ENCODE data around the gene NADK.
"Not testable (repeated sequence)": the region's sequence is repeated elsewhere in the genome, so short reads cannot be mapped to it uniquely, and the experiment has no call there.

Gene NADK

DNA sequence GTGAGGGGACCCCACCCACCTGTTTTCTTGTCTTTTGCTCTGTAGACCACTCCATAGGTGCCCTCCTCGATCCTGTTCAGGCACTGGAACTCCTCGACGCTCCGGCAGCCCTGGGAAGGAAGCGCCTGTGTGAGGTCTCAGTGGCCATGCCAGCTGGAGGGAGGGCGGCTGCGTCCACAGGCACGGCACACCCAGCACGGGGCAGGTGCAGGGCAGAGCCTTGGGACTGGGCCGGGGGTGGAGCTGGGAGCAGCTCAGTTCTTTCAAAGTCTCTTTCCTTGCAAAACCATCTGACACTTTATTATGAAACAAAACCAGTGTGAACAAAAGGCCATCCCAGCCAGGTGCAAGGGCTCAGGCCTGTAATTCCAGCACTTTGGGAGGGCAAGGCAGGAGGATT is 72.6 kb downstream of the NADK start:
- not testable (repeated sequence) for DNase-seq (ENCODE audit: low read depth); H3K4me3 ChIP-seq (replicated peaks; ENCODE audit: low read depth, low read length)

DNA sequence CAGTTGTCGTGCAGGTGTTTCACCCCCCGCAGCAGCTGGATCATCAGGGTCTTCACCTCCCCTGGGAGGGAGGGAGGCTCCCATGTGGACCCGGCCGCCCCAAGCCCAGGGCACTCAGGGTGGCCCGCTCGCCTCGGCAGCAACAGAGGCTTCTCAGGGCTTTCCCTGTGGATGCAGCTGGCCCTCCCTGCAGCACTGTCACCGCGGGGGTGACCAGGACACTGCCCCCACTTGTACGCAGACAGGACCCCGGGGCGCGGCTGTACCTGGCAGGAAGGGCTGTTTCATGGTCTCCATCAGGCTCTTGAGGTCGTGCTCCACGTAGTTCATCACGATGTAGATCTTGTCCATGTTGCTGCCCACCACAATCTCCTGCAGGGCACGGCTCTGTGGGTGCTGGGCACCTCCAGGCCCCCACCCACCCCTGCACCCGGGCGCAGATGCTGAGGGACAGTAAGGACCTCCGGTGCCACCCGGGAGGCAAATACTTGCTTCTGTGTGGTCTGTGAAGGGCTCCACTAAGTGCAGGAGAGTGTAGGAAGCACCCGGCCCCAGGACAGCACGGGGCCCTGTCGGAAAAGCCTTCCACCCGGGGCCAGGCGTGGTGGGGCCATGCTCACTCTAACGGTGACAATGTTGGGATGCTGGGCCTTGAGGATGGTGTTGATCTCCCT is 73.8 kb downstream of the NADK start:
- H3K4me3 ChIP-seq (replicated peaks; ENCODE audit: low read depth, low read length); DNase-seq (ENCODE audit: low read depth): not testable (repeated sequence)

DNA sequence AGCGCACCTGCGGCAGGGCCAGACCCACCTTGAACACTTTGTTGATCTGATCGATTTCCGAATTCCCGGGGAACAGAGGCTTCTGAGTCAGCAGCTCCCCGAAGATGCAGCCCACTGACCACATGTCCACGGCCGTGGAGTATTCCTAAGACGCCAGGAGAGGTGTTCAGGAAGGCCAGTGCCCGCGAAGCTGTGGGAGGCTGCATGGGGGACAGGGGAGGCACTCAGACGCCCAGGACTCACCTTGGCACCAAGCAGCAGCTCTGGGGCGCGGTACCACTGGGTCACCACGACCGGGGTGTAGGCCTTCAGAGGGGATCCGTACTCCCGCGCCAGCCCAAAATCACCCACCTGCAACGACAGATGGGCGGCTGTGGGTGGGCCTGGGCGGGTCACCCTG is 74.5 kb downstream of the NADK start:
- DNase-seq (ENCODE audit: low read depth), result no peak
- H3K4me3 ChIP-seq (replicated peaks; ENCODE audit: low read depth, low read length), result no peak overlapping the region
- TF ChIP-seq, protein P1, sequence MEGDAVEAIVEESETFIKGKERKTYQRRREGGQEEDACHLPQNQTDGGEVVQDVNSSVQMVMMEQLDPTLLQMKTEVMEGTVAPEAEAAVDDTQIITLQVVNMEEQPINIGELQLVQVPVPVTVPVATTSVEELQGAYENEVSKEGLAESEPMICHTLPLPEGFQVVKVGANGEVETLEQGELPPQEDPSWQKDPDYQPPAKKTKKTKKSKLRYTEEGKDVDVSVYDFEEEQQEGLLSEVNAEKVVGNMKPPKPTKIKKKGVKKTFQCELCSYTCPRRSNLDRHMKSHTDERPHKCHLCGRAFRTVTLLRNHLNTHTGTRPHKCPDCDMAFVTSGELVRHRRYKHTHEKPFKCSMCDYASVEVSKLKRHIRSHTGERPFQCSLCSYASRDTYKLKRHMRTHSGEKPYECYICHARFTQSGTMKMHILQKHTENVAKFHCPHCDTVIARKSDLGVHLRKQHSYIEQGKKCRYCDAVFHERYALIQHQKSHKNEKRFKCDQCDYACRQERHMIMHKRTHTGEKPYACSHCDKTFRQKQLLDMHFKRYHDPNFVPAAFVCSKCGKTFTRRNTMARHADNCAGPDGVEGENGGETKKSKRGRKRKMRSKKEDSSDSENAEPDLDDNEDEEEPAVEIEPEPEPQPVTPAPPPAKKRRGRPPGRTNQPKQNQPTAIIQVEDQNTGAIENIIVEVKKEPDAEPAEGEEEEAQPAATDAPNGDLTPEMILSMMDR (IDR thresholded peaks at IDR 0.05; ENCODE audit: low read length, missing control alignments), result no peak

GRCh38 chr1:1702506-1702905 is 75.8 kb downstream of the NADK start:
- DNase-seq (ENCODE audit: low read depth); H3K4me3 ChIP-seq (replicated peaks; ENCODE audit: low read depth, low read length): not testable (repeated sequence)

All from fibroblast of pulmonary artery (primary cell).